GM23338 (cell line): ENCODE measurements around the gene PLAAT5. TPM values are rescaled to one million over a fixed set of nuclear protein-coding genes. Genes with fewer than 3 reads are reported as not detected.
"Not testable (repeated sequence)": the region's sequence is repeated elsewhere in the genome, so short reads cannot be mapped to it uniquely, and the experiment has no call there.

ENCODE experiments used
- ATAC-seq: fragments of 200-7000 bp; cut with Tn5 transposase; 3 replicates; pipeline ENCODE4 v1.9.1; 2020
- DNase-seq: peaks from one replicate; pipeline ENCODE4 v3.0.0-alpha.2; 2015; ENCODE audit warnings: low spot score
- H2AFZ ChIP-seq: fragments of 200-600 bp; sonication (generic); 2 replicates; pipeline ENCODE4 v1.8.0; 2016; ENCODE audit warnings: antibody characterized with exemption, mild to moderate bottlenecking, moderate library complexity
- H3F3A ChIP-seq: fragments of 200-600 bp; sonication (generic); replicated peaks from 2 replicates; pipeline ENCODE4 v1.8.0; 2017; ENCODE audit warnings: antibody characterized with exemption, mixed run types, low read depth
- H3K27ac ChIP-seq: fragments of 200-600 bp; sonication (generic); 2 replicates; pipeline ENCODE4 v1.6.1; 2016; ENCODE audit warnings: low read depth
- H3K27me3 ChIP-seq: fragments of 200-600 bp; sonication (generic); 2 replicates; pipeline ENCODE4 v1.8.0; 2016; ENCODE audit warnings: mild to moderate bottlenecking, mixed run types, moderate library complexity; ENCODE audit not compliant: insufficient read depth
- H3K36me3 ChIP-seq: fragments of 200-600 bp; sonication (generic); 2 replicates; pipeline ENCODE4 v1.8.0; 2016; ENCODE audit warnings: mild to moderate bottlenecking; ENCODE audit not compliant: insufficient read depth
- H3K4me1 ChIP-seq: fragments of 200-600 bp; sonication (generic); 2 replicates; pipeline ENCODE4 v1.8.0; 2016; ENCODE audit warnings: mild to moderate bottlenecking, moderate library complexity; ENCODE audit not compliant: insufficient read depth
- H3K4me2 ChIP-seq: fragments of 200-600 bp; sonication (generic); 2 replicates; pipeline ENCODE4 v1.7.1; 2017; ENCODE audit warnings: mixed run types
- H3K4me3 ChIP-seq: fragments of 200-600 bp; sonication (generic); 2 replicates; pipeline ENCODE4 v1.6.1; 2016; ENCODE audit warnings: mixed run types
- H3K79me2 ChIP-seq: fragments of 200-600 bp; sonication (generic); replicated peaks from 2 replicates; pipeline ENCODE4 v1.8.0; 2017; ENCODE audit warnings: mild to moderate bottlenecking; ENCODE audit not compliant: insufficient read depth
- H3K9me2 ChIP-seq: fragments of 200-600 bp; sonication (generic); 2 replicates; pipeline ENCODE4 v1.8.0; 2017; ENCODE audit not compliant: insufficient read depth
- H4K20me1 ChIP-seq: fragments of 200-600 bp; sonication (generic); replicated peaks from 2 replicates; pipeline ENCODE4 v1.8.0; 2017; ENCODE audit warnings: mild to moderate bottlenecking; ENCODE audit not compliant: insufficient read depth
- H3K27ac Mint-ChIP-seq: 2 replicates; pipeline ENCODE4 v1.8.0; 2020; ENCODE audit warnings: inconsistent platforms, mild to moderate bottlenecking, moderate library complexity, mixed read lengths
- H3K27me3 Mint-ChIP-seq: 3 replicates; pipeline ENCODE4 v1.8.0; 2022; ENCODE audit warnings: low read depth, mild to moderate bottlenecking, moderate library complexity, mixed read lengths, inconsistent platforms; ENCODE audit not compliant: insufficient read depth, poor library complexity
- H3K36me3 Mint-ChIP-seq: 3 replicates; pipeline ENCODE4 v1.8.0; 2021; ENCODE audit warnings: low read depth, mild to moderate bottlenecking, inconsistent platforms, moderate library complexity, mixed read lengths
- H3K4me1 Mint-ChIP-seq: 3 replicates; pipeline ENCODE4 v1.8.0; 2020; ENCODE audit warnings: mild to moderate bottlenecking, inconsistent platforms, mixed read lengths
- H3K4me3 Mint-ChIP-seq: 3 replicates; pipeline ENCODE4 v1.8.0; 2021; ENCODE audit warnings: moderate library complexity, mild to moderate bottlenecking, inconsistent platforms, mixed read lengths
- H3K9me3 Mint-ChIP-seq: 3 replicates; pipeline ENCODE4 v1.8.0; 2020; ENCODE audit warnings: moderate library complexity, mild to moderate bottlenecking, inconsistent platforms, mixed read lengths
- CREB1 ChIP-seq: fragments of 250-450 bp; sonication (Bioruptor Pico); IDR thresholded peaks from 2 replicates; pipeline ENCODE4 v1.5.0; 2020; ENCODE audit warnings: low read depth, mild to moderate bottlenecking, moderate library complexity
- ETS1 ChIP-seq: IDR thresholded peaks from 2 replicates; pipeline ENCODE4 v1.6.1; 2016; ENCODE audit warnings: antibody characterized with exemption
- EZH2 ChIP-seq: fragments of 200-600 bp; sonication (generic); IDR thresholded peaks from one replicate; pipeline ENCODE4 v1.8.0; 2017; ENCODE audit warnings: antibody characterized with exemption, mild to moderate bottlenecking, low read depth; ENCODE audit not compliant: unreplicated experiment
- EZH2phosphoT487 ChIP-seq: fragments of 200-600 bp; sonication (generic); IDR thresholded peaks from one replicate; pipeline ENCODE4 v1.8.1; 2018; ENCODE audit warnings: antibody characterized with exemption; ENCODE audit not compliant: unreplicated experiment
- JUNB ChIP-seq: IDR thresholded peaks from one replicate; pipeline ENCODE4 v1.6.1; 2016; ENCODE audit warnings: antibody characterized with exemption; ENCODE audit not compliant: unreplicated experiment
- NANOG ChIP-seq: IDR thresholded peaks from 2 replicates; pipeline ENCODE4 v1.6.1; 2016; ENCODE audit warnings: antibody characterized with exemption, borderline replicate concordance
- POLR2AphosphoS5 ChIP-seq: IDR thresholded peaks from 2 replicates; pipeline ENCODE4 v1.6.1; 2016; ENCODE audit warnings: antibody characterized with exemption, low read depth
- REST ChIP-seq: IDR thresholded peaks from one replicate; pipeline ENCODE4 v1.6.1; 2018; ENCODE audit warnings: antibody characterized with exemption; ENCODE audit not compliant: unreplicated experiment
- STAT1 ChIP-seq: IDR thresholded peaks from one replicate; pipeline ENCODE4 v1.6.1; 2016; ENCODE audit warnings: antibody characterized with exemption; ENCODE audit not compliant: unreplicated experiment
- ZNF114 ChIP-seq: fragments of 250-450 bp; sonication (Bioruptor Pico); IDR thresholded peaks from 2 replicates; pipeline ENCODE4 v1.5.0; 2020; ENCODE audit warnings: mild to moderate bottlenecking, moderate library complexity
- polyA plus RNA-seq: library from polyadenylated mRNA; unstranded; fragments of >200 nt; fragmentation: Nextera tagmentation; extraction: Ambion mirVana; gene quantifications from 2 replicates; pipeline ENCODE4 v1.2.1, GENCODE V29; 2016
- total RNA-seq: library from RNA; depleted of rRNA; stranded (reverse); fragments of >200 nt; shearing (Covaris generic); gene quantifications from 2 replicates; pipeline ENCODE4 v1.2.3, GENCODE V29; 2014
- TF ChIP-seq, protein P1 (sequence below), 2 experiments: fragments of 200-600 bp in 1 of 2; sonication (generic) in 1 of 2; conservative IDR thresholded peaks; 2 replicates each; pipeline versions ENCODE4 v1.5.1 to v1.6.1; 2016 to 2017; ENCODE audit warnings: antibody characterized with exemption in 2 of 2, low read depth in 2 of 2, mild to moderate bottlenecking in 2 of 2, moderate library complexity in 1 of 2

Gene PLAAT5
- total and polyA plus RNA-seq, 2 experiments from 2014 or later = 7.7 to 11.6 TPM

GRCh38 chr11:63531074-63531792 lies 40.3 kb upstream of the PLAAT5 start:
- H3K27me3 ChIP-seq, H3K9me2 ChIP-seq, H3K27me3 Mint-ChIP-seq, H2AFZ ChIP-seq, H3K79me2 ChIP-seq, H3K4me3 ChIP-seq, H4K20me1 ChIP-seq, H3K36me3 ChIP-seq: not testable (repeated sequence)
- Mint-ChIP-seq H3K4me3 (peak overlapping the region; percentile 50; the same call in 2 of the 3 replicates), H3K4me1 (peaks cover 55% of the 10 kb centered on the region), H3K27ac (peak overlapping the region; percentile 93; the same call in 1 of the 2 replicates), H3K9me3 (peaks cover 13% of the 10 kb centered on the region; the same call in 2 of the 3 replicates), H3K36me3 (peaks cover 11% of the 10 kb centered on the region)
- Histone ChIP-seq H3K4me1 (peaks cover 40% of the 10 kb centered on the region), H3K27ac (peak overlapping the region; percentile 99), H3F3A (peaks cover 21% of the 10 kb centered on the region), H3K4me2 (peak overlapping the region; percentile 29)
- TF ChIP-seq CREB1 (CRISPR knock-in tag) = peak; percentile 2; the same call in 1 of the 2 replicates
- 0 out of 2 replicates have a peak, but pooled peaks have one; percentile 34 for TF ChIP-seq ETS1
- DNase-seq (peak; percentile 91), ATAC-seq (peak; percentile 82)

GRCh38 chr11:63530021-63530420 lies 39.1 kb upstream of the PLAAT5 start:
- Histone ChIP-seq H3K36me3 (no peaks in the 10 kb centered on the region; the same call in 1 of the 2 replicates), H3K27ac (peak overlapping the region; percentile 99), H3K4me3 (peak overlapping the region; percentile 26), H3K4me1 (peaks cover 40% of the 10 kb centered on the region), H3K4me2 (peak overlapping the region; percentile 53), H4K20me1 (no peaks in the 10 kb centered on the region), H3K9me2 (peaks cover 3% of the 10 kb centered on the region), H3K27me3 (no peaks in the 10 kb centered on the region), H3K79me2 (no peaks in the 10 kb centered on the region), H2AFZ (no peak overlapping the region), H3F3A (peaks cover 21% of the 10 kb centered on the region)
- peaks cover 18% of the 10 kb centered on the region; the same call in 2 of the 3 replicates for H3K9me3 Mint-ChIP-seq
- H3K27ac Mint-ChIP-seq = peak overlapping the region; percentile 87
- ATAC-seq (peak; percentile 41), DNase-seq (peak; percentile 47)
- peaks cover 5% of the 10 kb centered on the region for H3K27me3 Mint-ChIP-seq
- peak overlapping the region; percentile 30; the same call in 1 of the 3 replicates for H3K4me3 Mint-ChIP-seq
- H3K4me1 Mint-ChIP-seq = peaks cover 55% of the 10 kb centered on the region
- H3K36me3 Mint-ChIP-seq = peaks cover 13% of the 10 kb centered on the region
- TF ChIP-seq POLR2AphosphoS5 (no peak), CREB1 (CRISPR knock-in tag) (no peak), ZNF114 (CRISPR knock-in tag) (no peak), JUNB (no peak), STAT1 (no peak), NANOG (no peak), EZH2 (no peak), ETS1 (no peak), REST (no peak), EZH2phosphoT487 (no peak)
- TF ChIP-seq, protein P1, sequence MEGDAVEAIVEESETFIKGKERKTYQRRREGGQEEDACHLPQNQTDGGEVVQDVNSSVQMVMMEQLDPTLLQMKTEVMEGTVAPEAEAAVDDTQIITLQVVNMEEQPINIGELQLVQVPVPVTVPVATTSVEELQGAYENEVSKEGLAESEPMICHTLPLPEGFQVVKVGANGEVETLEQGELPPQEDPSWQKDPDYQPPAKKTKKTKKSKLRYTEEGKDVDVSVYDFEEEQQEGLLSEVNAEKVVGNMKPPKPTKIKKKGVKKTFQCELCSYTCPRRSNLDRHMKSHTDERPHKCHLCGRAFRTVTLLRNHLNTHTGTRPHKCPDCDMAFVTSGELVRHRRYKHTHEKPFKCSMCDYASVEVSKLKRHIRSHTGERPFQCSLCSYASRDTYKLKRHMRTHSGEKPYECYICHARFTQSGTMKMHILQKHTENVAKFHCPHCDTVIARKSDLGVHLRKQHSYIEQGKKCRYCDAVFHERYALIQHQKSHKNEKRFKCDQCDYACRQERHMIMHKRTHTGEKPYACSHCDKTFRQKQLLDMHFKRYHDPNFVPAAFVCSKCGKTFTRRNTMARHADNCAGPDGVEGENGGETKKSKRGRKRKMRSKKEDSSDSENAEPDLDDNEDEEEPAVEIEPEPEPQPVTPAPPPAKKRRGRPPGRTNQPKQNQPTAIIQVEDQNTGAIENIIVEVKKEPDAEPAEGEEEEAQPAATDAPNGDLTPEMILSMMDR (conservative IDR thresholded peaks at IDR 0.05; ENCODE audit: low read depth in 2 of 2) = no peak
